Small intestine (tissue), 7 donors: ENCODE data around the gene LHCGR. TPM values are rescaled to one million over a fixed set of nuclear protein-coding genes. Genes with fewer than 3 reads are reported as not detected.

ENCODE experiments used
- DNase-seq, 2 donors: peaks; one replicate each; pipeline versions ENCODE4 v3.0.0 to v3.0.0-alpha.2; 2013
- FAIRE-seq: peaks from 2 replicates; lab custom pipeline; 2012; peaks lifted over from hg19 to GRCh38; lab: Jason Lieb, UNC
- H3K27ac ChIP-seq, 3 donors: one replicate each; pipeline ENCODE4 v1.5.1; 2013; ENCODE audit warnings: low read length in 2 of 3, mild to moderate bottlenecking in 2 of 3, control low read depth in 1 of 3, inconsistent platforms in 1 of 3, low read depth in 1 of 3, moderate library complexity in 1 of 3
- H3K27me3 ChIP-seq, 3 donors: one replicate each; pipeline ENCODE4 v1.6.1; 2013; ENCODE audit warnings: low read length in 3 of 3, inconsistent platforms in 1 of 3; ENCODE audit not compliant: control insufficient read depth in 3 of 3, insufficient read depth in 3 of 3
- H3K36me3 ChIP-seq, 3 donors: one replicate each; pipeline ENCODE4 v1.6.1; 2013; ENCODE audit warnings: low read length in 3 of 3, inconsistent platforms in 1 of 3, low read depth in 1 of 3, mild to moderate bottlenecking in 1 of 3, moderate library complexity in 1 of 3; ENCODE audit not compliant: control insufficient read depth in 3 of 3, insufficient read depth in 2 of 3
- H3K4me1 ChIP-seq, 3 donors: one replicate each; pipeline ENCODE4 v1.6.1; 2013; ENCODE audit warnings: low read length in 2 of 3, inconsistent platforms in 1 of 3, low read depth in 1 of 3, mild to moderate bottlenecking in 1 of 3, moderate library complexity in 1 of 3; ENCODE audit not compliant: control insufficient read depth in 3 of 3, insufficient read depth in 2 of 3
- H3K4me3 ChIP-seq, 3 donors: one replicate each; pipeline ENCODE4 v1.5.1; 2013; ENCODE audit warnings: low read length in 3 of 3, control low read depth in 1 of 3, inconsistent platforms in 1 of 3, low read depth in 1 of 3, mild to moderate bottlenecking in 1 of 3, moderate library complexity in 1 of 3
- H3K9me3 ChIP-seq, 2 donors: one replicate each; pipeline ENCODE4 v1.6.1; 2013; ENCODE audit warnings: low read depth in 1 of 2, low read length in 1 of 2; ENCODE audit not compliant: control insufficient read depth in 2 of 2, insufficient read depth in 1 of 2
- WGBS, 3 donors: extraction: QIAGEN DNeasy Blood & Tissue Kit; methylation state at CpG; one replicate each; pipeline ENCODE4 v1.1.7; 2013; 5-methylcytosine and 5-hydroxymethylcytosine counted together
- polyA plus RNA-seq, 4 donors: library from polyadenylated mRNA; stranded (reverse) in 3 of 4; unstranded in 1 of 4; fragments of 200-250 nt in 3 of 4; fragments of 120-200 nt in 1 of 4; gene quantifications; one replicate each; pipeline versions ENCODE4 v1.2.1 to v1.2.3, GENCODE V29; 2013
- donor health status: healthy with polysubstance abuse.
- donor health status: control.
- donor health status: control.
- donor health status: Bipolar disorder and iron deficiency.
- donor health status: healthy.

LHCGR gene
- polyA plus RNA-seq, 4 donors: 0.04 TPM; not detected in 3

DNA sequence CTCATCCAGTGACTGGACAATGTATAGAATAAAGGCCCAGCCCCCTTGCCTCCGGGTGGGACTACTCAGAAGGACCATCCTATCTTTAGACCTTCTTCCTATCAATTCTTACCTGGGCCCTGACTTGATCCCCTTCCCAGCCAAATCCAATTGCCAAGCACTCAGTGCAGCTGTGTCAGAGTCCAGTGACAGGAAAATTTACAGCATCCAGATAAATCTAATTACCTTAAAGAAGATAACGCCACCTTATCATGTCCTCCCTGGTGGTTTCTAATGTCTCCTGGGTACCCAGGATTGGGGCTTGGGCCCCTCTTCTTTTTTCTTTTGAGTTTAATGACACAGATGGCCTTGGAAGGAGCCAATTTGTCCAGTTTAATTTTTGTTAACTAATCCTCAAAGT lies 19.3 kb downstream of the LHCGR start:
- Histone ChIP-seq H3K36me3 (no peaks in the 10 kb centered on the region), H3K27me3 (peaks cover 0 to 5% (median 0%) of the 10 kb centered on the region in 3 donors), H3K9me3 (no peaks in the 10 kb centered on the region), H3K27ac (no peak overlapping the region), H3K4me3 (no peak overlapping the region), H3K4me1 (no peaks in the 10 kb centered on the region)
- 26 to 62% (median 38%) methylated on average over 2 of the region's 2 CpGs for WGBS, 3 donors
- FAIRE-seq (no peak), DNase-seq (no peak)

GRCh38 chr2:48734576-48735303 lies 20.8 kb downstream of the LHCGR start:
- Histone ChIP-seq H3K4me1 (no peaks in the 10 kb centered on the region), H3K4me3 (no peak overlapping the region), H3K36me3 (no peaks in the 10 kb centered on the region), H3K9me3 (no peaks in the 10 kb centered on the region), H3K27ac (no peak overlapping the region), H3K27me3 (peaks cover 0 to 5% (median 0%) of the 10 kb centered on the region in 3 donors)
- 68 to 77% (median 73%) methylated on average over 5 of the region's 5 CpGs for WGBS, 3 donors
- no peak for DNase-seq
- no peak for FAIRE-seq

- DNase-seq (no peak), FAIRE-seq (no peak)
- no peak overlapping the region for H3K27ac ChIP-seq
- H3K27me3 ChIP-seq: peaks cover 0 to 5% (median 0%) of the 10 kb centered on the region in 3 donors
- no peaks in the 10 kb centered on the region for H3K9me3 ChIP-seq
- no peaks in the 10 kb centered on the region for H3K4me1 ChIP-seq
- no peak overlapping the region for H3K4me3 ChIP-seq
- 4 to 35% (median 19%) methylated on average over 2 of the region's 2 CpGs for WGBS, 3 donors
- H3K36me3 ChIP-seq: no peaks in the 10 kb centered on the region
These were observed 22.4 kb downstream of the LHCGR start for GRCh38 chr2:48733067-48733503.

- Histone ChIP-seq H3K4me3 (no peak overlapping the region), H3K4me1 (no peaks in the 10 kb centered on the region), H3K27me3 (peaks cover 0 to 7% (median 0%) of the 10 kb centered on the region in 3 donors), H3K9me3 (no peaks in the 10 kb centered on the region), H3K27ac (no peak overlapping the region), H3K36me3 (no peaks in the 10 kb centered on the region)
- FAIRE-seq (no peak), DNase-seq (no peak)
These were observed 26.7 kb downstream of the LHCGR start for GRCh38 chr2:48728840-48729239.

DNA sequence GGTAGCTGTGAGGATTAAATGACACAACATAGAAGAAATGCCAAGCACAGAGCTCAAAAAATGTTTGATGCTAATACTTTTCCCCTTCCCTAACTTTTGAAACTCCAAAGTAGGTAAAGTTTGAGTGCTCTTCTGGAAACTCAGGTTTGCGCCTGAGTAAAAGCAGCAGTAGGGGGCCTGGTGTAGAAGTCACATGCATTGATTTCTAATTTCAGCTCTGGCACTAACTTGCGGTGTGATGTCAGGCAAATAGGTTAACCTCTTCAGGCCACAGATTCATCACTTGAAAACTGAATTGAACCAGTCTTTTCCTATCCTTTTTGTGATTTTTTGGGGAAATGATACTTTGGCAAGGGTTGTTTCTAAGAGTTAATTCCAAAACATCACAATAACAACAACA lies 27.2 kb downstream of the LHCGR start:
- no peak for FAIRE-seq
- H3K27ac ChIP-seq: no peak overlapping the region

DNA sequence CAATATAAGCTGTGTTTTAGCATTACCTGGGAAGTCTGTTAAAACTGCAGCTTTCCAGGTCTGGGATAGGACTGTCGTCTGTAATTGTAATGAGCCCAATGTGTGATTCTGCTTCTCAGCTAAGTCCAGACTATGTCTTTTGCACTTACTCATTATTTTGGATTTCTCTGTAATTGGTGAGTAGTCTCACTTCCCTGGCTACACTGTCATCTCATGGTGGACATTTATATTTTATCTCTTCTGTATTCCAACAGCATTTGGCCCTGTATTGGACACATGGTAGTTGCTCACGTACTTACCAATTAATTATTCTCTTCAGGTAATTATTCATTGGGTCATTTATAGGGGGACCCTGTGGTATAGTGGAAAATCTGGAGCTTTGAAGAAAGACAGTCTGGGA lies 28.0 kb downstream of the LHCGR start:
- no peaks in the 10 kb centered on the region for H3K9me3 ChIP-seq
- DNase-seq: no peak
- FAIRE-seq: no peak

More for the DNA sequence above, 27.2 kb downstream of the LHCGR start:
- 85 to 90% (median 90%) methylated on average over 2 of the region's 2 CpGs for WGBS, 3 donors
- H3K4me1 ChIP-seq: no peaks in the 10 kb centered on the region
- H3K9me3 ChIP-seq: no peaks in the 10 kb centered on the region
- no peak for DNase-seq
- peaks cover 0 to 5% (median 0%) of the 10 kb centered on the region in 3 donors for H3K27me3 ChIP-seq
- H3K36me3 ChIP-seq: no peaks in the 10 kb centered on the region
- no peak overlapping the region for H3K4me3 ChIP-seq

GRCh38 chr2:48725696-48726494 lies 29.6 kb downstream of the LHCGR start:
- WGBS, 3 donors: 69 to 76% (median 71%) methylated on average over 7 of the region's 7 CpGs
- H3K4me1 ChIP-seq: no peaks in the 10 kb centered on the region
- FAIRE-seq (no peak), DNase-seq (no peak)
- no peaks in the 10 kb centered on the region for H3K9me3 ChIP-seq
- no peaks in the 10 kb centered on the region for H3K36me3 ChIP-seq
- H3K27me3 ChIP-seq: peaks cover 0 to 3% (median 0%) of the 10 kb centered on the region in 3 donors
- H3K27ac ChIP-seq: no peak overlapping the region
- H3K4me3 ChIP-seq: no peak overlapping the region

More for the DNA sequence above, 28.0 kb downstream of the LHCGR start:
- Histone ChIP-seq H3K27me3 (peaks cover 0 to 3% (median 0%) of the 10 kb centered on the region in 3 donors), H3K27ac (no peak overlapping the region), H3K36me3 (no peaks in the 10 kb centered on the region), H3K4me1 (no peaks in the 10 kb centered on the region), H3K4me3 (no peak overlapping the region)
- 71 to 87% (median 73%) methylated on average over 2 of the region's 2 CpGs for WGBS, 3 donors

DNA sequence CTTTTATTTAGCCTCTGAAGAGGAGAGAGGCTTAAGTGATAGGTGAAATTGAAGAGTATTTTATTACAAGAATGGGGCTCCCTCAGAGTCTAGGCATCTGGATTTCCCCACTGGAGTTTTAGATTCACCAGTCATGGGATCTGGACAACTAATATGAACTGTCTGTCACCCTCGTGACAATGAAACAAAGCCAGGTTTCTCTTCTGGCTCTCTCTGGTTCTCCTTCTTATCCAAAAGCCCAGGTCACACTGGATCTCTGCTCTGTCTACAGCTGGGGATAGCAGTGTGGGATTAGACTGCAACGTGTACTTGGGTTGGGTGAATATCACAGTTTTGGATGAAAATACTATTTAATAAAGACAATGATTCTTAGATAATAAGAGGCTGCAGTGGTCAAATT lies 31.2 kb downstream of the LHCGR start:
- H3K4me3 ChIP-seq: peak overlapping the region in 1 of 3 donors; percentile 3
- no peaks in the 10 kb centered on the region for H3K4me1 ChIP-seq
- H3K27me3 ChIP-seq: peaks cover 0 to 3% (median 0%) of the 10 kb centered on the region in 3 donors
- no peak for FAIRE-seq
- DNase-seq: no peak
- 65 to 77% (median 70%) methylated on average over 2 of the region's 2 CpGs for WGBS, 3 donors
- H3K36me3 ChIP-seq: no peaks in the 10 kb centered on the region
- no peak overlapping the region for H3K27ac ChIP-seq
- no peaks in the 10 kb centered on the region for H3K9me3 ChIP-seq
